ENCODE results near the gene ACE2.

Gene ACE2

GRCh38 chrX:15525664-15526416 is 74.9 kb downstream of the ACE2 start:
- Histone ChIP-seq H4K20me1 (ENCODE audit: insufficient read depth, low read length) (no peaks in the 10 kb centered on the region), H3K9ac (ENCODE audit: low read depth, low read length) (no peak overlapping the region), H3K27ac (ENCODE audit: low read length) (no peak overlapping the region), H3K4me2 (ENCODE audit: insufficient read depth, low read length) (no peak overlapping the region), H3K79me2 (ENCODE audit: insufficient read depth, low read length) (no peaks in the 10 kb centered on the region), H3K9me3 (ENCODE audit: insufficient read depth, low read length, severe bottlenecking) (no peaks in the 10 kb centered on the region), H3K27me3 (ENCODE audit: insufficient read depth, low read length, poor library complexity) (no peaks in the 10 kb centered on the region), H3K36me3 (ENCODE audit: insufficient read depth, low read length) (no peaks in the 10 kb centered on the region), H2AFZ (ENCODE audit: low read depth, low read length) (no peak overlapping the region), H3K4me1 (ENCODE audit: insufficient read depth, low read length) (no peaks in the 10 kb centered on the region), H3K4me3 (ENCODE audit: low read depth in 1 of 2, low read length in 2 of 2) (no peak overlapping the region)
- TF ChIP-seq EZH2 (IDR thresholded peaks at IDR 0.05; ENCODE audit: borderline replicate concordance, low read depth, low read length, severe bottlenecking) (no peak), CTCF (IDR thresholded peaks at IDR 0.05; ENCODE audit: borderline replicate concordance, extremely low read depth, low read length, poor library complexity, severe bottlenecking) (no peak)
- no peak for DNase-seq
- ATAC-seq (ENCODE audit: insufficient read depth, low read depth) = no peak

- no peaks in the 10 kb centered on the region for H3K36me3 ChIP-seq (ENCODE audit: insufficient read depth, low read length)
- DNase-seq (no peak), ATAC-seq (ENCODE audit: insufficient read depth, low read depth) (no peak)
- H4K20me1 ChIP-seq (ENCODE audit: insufficient read depth, low read length) = no peaks in the 10 kb centered on the region
- no peaks in the 10 kb centered on the region for H3K9me3 ChIP-seq (ENCODE audit: insufficient read depth, low read length, severe bottlenecking)
- no peaks in the 10 kb centered on the region for H3K79me2 ChIP-seq (ENCODE audit: insufficient read depth, low read length)
- no peak overlapping the region for H2AFZ ChIP-seq (ENCODE audit: low read depth, low read length)
- TF ChIP-seq EZH2 (IDR thresholded peaks at IDR 0.05; ENCODE audit: borderline replicate concordance, low read depth, low read length, severe bottlenecking) (no peak), CTCF (IDR thresholded peaks at IDR 0.05; ENCODE audit: borderline replicate concordance, extremely low read depth, low read length, poor library complexity, severe bottlenecking) (no peak)
- H3K4me3 ChIP-seq (ENCODE audit: low read depth in 1 of 2, low read length in 2 of 2) = no peak overlapping the region
- H3K4me2 ChIP-seq (ENCODE audit: insufficient read depth, low read length) = no peak overlapping the region
- H3K9ac ChIP-seq (ENCODE audit: low read depth, low read length) = no peak overlapping the region
- no peak overlapping the region for H3K27ac ChIP-seq (ENCODE audit: low read length)
- H3K27me3 ChIP-seq (ENCODE audit: insufficient read depth, low read length, poor library complexity) = no peaks in the 10 kb centered on the region
- no peaks in the 10 kb centered on the region for H3K4me1 ChIP-seq (ENCODE audit: insufficient read depth, low read length)
Observed at GRCh38 chrX:15524417-15524816, 76.3 kb downstream of the ACE2 start.

GRCh38 chrX:15523088-15523487 is 77.7 kb downstream of the ACE2 start:
- Histone ChIP-seq H3K27me3 (ENCODE audit: insufficient read depth, low read length, poor library complexity) (no peaks in the 10 kb centered on the region), H3K4me1 (ENCODE audit: insufficient read depth, low read length) (no peaks in the 10 kb centered on the region), H3K27ac (ENCODE audit: low read length) (no peak overlapping the region), H3K4me2 (ENCODE audit: insufficient read depth, low read length) (no peak overlapping the region), H3K36me3 (ENCODE audit: insufficient read depth, low read length) (no peaks in the 10 kb centered on the region), H3K79me2 (ENCODE audit: insufficient read depth, low read length) (no peaks in the 10 kb centered on the region), H3K4me3 (ENCODE audit: low read depth in 1 of 2, low read length in 2 of 2) (no peak overlapping the region), H2AFZ (ENCODE audit: low read depth, low read length) (no peak overlapping the region), H4K20me1 (ENCODE audit: insufficient read depth, low read length) (no peaks in the 10 kb centered on the region), H3K9me3 (ENCODE audit: insufficient read depth, low read length, severe bottlenecking) (no peaks in the 10 kb centered on the region), H3K9ac (ENCODE audit: low read depth, low read length) (no peak overlapping the region)
- TF ChIP-seq EZH2 (IDR thresholded peaks at IDR 0.05; ENCODE audit: borderline replicate concordance, low read depth, low read length, severe bottlenecking) (no peak), CTCF (IDR thresholded peaks at IDR 0.05; ENCODE audit: borderline replicate concordance, extremely low read depth, low read length, poor library complexity, severe bottlenecking) (no peak)
- ATAC-seq (ENCODE audit: insufficient read depth, low read depth) = no peak
- no peak for DNase-seq
